HG03039 (cell line): ENCODE results near the gene GDF9.
"Not testable (repeated sequence)": the region's sequence is repeated elsewhere in the genome, so short reads cannot be mapped to it uniquely, and the experiment has no call there.

Experiments used
- ATAC-seq: cut with Tn5 transposase; IDR thresholded peaks from one replicate; pipeline ENCODE4 v1.9.1; 2021; ENCODE audit warnings: mild to moderate bottlenecking, moderate library complexity; ENCODE audit not compliant: unreplicated experiment

Gene GDF9

DNA sequence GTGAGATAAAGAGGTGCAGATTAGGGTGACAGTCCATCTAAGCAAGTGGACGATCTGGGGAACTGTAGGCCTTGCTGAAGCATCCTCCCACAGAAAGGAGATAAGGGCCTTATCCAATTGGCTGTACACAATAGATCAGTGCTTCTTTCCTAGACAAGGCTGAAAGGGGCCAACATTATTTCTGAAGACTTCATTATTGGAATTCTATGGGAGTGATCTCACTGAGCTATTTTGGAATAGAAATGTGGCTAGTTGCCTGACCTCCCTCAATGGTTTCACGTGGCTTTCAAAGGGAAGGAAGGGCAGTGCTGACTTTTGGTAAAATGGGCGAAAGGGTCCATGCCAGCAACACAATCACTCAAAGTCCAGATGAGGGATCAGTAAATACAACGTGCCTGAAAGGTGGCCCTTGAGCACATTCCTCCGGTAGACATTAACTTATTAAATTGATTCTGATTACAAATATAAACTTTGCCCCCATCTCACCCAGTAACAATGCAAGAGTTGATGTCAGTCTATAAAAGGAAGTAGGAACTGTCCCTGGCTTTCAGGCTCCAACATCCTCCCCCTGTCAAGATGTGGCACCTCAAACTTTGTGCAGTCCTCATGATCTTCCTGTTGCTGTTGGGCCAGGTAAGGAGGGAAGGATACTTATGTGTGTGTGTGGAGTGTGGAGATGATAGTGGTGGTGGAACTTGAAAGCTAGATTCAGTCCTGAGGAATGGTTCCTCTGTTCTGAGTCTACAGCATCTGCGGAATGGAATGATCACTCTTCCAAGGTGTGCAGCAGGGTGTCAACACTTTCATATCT lies 7.1 kb upstream of the GDF9 start, which contains the start of gene LEAP2:
Gene LEAP2 (plus strand): TSS at position 550 of the 811 bp plus-strand sequence. CDS start 27 bp downstream, at position 577.
- ATAC-seq = no peak

DNA sequence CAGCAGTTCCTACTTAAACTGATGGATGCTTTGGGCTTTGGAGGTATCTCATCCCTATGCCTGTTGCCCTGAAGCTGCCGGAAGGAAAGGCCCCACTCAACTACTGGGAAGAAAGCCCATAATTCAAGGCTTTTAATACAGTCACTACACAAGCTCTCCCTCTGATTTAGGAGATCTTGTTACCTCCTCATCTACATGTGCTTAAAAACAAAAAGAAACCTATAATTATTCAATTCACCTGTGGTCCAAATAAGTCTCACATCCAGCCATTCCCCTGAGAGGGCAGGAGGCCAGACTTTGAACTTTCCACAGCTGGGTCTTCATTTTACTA lies 6.5 kb upstream of the GDF9 start:
- no peak for ATAC-seq

DNA sequence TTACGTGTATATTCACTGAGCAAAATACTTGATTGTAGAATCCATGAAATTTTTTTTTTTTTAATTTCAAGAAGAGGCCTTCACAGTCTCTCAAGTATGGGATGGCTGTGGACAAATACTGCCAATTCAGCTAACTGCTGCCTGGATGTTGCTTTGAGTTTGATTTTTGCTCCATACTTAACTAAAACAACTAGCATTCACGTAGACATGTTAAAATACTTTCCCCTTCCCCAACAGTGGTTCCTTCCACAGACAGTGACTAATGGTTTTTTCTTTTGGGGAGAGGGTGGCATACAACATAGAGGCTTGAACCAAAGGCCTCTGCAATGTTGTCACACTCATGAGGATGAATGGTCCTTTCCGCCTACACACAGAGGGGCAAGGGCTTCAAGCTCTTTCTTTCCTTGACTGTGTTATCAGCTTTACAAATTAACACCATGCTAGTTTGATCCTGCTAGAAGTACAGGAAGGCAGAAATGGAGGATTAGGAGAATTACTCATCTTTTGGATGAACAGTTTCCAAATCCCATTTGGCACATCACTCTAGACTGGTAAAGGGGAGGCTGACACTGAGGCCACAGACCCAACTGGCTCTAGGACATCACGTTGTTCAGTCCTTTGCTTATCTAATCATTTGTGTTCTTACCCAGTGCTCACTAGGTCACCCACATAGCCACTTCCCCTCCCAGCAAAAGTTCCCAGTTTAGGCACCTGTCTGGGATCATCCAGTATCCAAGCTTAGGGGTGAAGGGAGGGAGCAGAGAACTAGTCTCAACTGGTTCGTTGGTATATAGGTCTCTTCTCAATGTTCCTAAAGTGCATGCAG lies 5.4 kb upstream of the GDF9 start:
- ATAC-seq = no peak

DNA sequence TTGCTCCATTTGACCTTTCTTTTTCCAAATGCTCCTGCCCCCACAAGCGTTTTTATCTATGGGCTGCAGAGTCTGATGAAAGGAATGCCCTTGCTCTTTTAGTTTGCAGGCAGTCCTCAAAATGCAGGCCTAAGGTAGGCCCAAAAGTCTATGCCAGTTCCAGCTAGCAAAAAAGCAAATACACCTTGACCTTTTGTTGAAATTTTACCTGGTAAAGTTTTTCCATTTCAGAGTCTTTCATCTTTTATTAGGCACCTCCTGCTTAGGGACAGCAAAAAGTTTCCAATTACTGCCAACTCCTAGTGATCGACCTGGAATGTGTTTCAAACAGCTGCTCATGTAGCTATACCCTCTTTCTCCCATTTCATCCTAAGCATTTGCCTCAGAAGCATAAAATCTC lies 4.5 kb upstream of the GDF9 start:
- ATAC-seq = no peak

DNA sequence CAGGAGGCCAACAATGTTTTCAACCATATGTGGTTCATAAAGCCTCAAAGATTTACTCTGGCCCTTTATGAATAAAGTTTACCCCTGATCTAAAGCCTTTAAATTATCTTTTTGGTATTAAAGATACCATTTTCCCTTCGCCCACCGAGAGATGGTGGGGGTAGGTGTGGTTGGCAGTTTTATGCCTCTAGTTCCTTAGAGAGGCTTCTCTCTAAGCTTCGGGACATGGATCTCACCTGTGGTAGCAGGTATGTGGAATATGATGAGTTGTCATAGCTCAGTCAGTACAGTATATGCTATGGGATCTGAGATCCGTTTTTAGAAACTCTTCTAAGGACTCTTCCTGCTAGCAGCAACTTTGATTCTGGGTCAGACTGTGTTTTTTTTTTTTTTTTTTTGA lies 2.5 kb upstream of the GDF9 start:
- no peak for ATAC-seq

DNA sequence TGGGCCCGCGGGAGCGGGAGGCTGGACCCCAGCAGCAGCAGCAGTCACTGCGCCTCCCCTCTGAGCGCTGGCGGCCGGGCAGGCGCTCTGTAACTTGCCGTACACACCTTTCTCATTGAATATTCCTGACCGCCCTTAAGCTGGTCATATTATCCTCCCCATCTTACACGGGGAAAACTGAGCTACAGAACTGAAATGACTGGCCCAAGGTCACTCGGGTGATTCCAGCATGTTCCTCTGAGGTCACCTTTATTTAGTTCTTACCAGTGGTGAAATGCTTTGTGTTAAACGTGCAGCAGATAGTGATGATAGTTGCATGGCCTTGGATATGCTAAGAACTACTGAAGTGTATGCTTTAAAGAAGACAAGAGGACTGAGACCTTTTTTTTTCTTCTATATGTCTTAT lies 780 bp upstream of the GDF9 start:
- ATAC-seq = peak; percentile 15

DNA sequence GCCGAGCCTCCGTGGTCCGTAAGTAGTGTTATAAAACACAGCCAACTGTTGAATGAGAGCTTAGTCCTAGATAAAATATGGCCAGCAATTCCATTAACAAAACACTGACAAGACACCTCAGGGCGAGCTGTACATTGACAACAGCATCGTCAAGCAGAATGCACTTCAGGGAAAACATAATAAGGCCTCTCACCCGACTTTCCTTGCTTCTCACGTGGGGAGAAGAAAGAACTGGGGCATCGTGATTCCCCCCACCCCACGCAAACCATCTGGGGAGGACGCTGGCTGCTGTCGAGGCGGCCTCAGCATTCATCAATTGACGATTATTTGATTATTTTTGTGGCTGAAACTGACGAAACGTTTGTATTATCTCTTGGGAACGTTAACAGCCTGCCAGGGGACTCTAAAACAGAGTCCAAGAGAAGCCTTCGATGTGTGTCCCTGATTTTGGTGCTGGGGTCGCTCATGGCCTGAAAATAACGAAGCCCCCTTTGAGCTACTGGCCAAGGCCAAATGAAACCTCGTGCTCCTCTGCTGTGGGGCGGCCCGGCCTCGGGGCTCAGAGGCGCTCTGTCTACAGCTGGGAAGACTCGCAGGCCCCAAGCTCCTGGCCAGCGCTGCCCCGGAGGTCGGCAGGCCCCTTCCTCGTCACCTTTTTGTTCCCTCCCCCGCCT lies 464 bp downstream of the GDF9 start:
- ATAC-seq = no peak

DNA sequence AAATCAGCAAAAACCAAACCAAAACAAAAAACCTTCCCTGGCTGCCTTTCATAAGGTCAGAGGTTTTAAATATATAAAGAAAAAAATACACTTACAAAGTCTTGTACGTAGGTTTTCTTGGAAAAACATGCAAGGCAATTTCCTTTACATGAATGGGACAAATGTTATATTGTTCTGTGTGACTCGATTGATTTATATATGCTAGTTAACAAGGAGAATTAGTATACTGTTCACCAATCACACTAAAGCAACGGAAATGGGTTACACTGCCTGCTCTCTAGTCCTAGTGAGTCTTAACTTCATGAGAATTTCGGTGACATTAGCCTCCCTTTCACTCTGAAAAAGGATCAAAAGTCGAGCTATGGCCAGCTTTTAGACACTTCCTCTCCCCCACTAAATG lies 5.5 kb downstream of the GDF9 start:
- no peak for ATAC-seq

DNA sequence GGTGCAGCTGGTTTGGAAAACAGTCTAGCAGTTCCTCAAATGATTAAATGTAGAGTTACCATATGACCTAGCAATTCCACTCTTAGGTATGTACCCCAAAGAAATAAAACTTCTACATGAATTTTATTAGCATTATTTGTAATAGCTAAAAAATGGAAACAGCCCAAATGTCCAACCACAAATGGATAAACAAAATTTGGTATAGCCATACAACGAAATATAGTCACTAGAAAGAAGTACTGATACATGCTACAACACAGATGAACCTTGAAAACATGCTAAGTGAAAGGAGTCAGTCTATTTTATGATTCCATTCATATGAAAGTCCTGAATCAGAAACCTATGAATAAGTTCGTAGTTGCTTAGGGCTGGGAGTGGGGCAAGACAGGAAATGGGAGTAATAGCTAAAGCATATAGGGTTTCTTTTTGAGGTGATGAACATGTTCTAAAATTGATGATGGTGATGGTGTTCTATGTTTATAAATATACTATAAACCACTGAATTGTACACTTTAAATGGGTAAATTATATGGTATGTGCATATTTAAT lies 6.3 kb downstream of the GDF9 start:
- ATAC-seq = no peak

DNA sequence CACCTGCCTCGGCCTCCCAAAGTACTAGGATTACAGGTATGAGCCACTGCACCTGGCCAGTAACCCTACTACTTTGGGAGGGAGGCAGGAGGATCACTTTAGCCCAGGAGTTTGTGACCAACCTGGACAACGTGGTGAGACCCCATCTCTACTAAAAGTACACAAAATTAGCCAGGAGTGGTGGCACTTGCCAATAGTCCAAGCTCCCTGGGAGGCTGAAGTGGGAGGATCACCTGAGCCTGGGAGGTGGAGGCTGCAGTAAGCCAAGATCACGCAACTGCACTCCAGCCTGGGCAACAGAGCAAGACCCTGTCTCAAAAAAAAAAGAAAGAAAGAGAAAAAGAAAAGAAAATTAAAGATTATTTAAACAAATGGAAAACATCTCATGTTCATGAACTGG lies 10.3 kb downstream of the GDF9 start:
- no peak for ATAC-seq

DNA sequence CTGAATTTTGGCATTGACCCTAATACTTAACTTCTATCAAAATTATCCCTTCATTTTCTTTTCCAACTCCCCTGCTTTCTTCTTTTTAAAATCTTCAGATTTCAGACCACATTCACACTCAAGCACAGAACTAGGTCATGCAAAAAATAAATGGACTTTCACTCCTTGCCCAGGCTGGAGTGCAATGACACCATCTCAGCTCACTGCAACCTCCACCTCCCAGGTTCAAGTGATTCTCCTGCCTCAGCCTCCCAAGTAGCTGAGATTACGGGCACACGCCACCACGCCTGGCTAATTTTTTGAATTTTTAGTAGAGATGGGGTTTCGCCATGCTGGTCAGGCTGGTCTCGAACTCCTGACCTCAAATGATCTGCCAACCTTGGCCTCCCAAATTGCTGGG lies 11.3 kb downstream of the GDF9 start:
- ATAC-seq = not testable (repeated sequence)

DNA sequence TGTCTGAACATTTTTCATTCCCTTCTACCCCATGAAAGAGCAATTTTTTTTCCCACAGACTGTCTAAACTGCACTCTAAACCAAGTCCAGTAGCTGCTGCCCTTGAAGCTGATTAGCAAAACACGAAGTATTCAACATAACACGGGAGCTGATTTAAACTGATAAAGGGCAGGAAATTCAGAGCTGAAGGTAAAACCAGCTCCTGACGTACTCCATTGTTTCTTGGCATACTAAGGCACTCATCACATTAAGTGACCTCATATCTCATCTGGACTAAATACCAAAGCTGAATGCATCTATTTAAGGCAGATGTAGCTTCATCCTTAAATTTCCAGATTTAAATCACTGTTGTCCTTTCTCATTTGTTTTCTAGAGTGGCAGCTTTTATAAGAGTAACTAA lies 12.0 kb downstream of the GDF9 start:
- no peak for ATAC-seq

DNA sequence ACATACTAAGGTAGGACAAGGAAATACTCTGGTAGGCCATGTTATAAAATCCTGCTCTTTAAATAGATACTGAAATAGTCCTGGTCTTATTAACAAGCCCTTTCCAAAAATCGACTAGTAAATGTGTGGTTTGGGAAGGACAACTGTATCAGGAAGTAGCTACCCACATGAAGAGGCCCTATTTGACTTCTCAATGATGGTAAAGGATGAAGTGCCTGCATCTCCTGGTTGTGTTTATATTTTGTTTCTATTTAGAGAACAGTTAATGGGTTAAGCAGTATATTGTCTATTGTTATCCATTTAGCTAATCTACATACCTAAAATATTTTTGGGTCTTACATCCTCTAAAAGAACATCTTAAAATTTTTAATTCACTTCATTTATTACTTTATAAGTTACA lies 12.5 kb downstream of the GDF9 start:
- ATAC-seq = no peak

DNA sequence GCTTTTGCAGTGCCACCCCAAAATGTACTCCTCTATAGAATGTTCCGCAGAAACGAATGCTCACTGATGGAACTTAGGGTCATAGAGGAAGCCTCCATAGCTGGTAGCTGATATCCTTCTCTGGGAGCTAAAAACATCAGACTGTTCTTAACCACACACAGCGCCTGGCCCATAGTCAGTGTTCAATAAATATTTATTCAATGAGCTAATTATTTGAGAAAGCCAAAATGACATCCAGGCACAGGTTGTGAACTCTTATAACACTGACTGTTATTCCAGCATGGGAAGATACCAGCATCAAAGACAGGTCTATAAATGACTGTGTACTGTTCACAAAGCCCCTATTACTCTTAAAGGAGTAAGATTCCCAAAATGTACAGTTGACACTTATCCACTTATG lies 12.9 kb downstream of the GDF9 start:
- ATAC-seq = no peak

DNA sequence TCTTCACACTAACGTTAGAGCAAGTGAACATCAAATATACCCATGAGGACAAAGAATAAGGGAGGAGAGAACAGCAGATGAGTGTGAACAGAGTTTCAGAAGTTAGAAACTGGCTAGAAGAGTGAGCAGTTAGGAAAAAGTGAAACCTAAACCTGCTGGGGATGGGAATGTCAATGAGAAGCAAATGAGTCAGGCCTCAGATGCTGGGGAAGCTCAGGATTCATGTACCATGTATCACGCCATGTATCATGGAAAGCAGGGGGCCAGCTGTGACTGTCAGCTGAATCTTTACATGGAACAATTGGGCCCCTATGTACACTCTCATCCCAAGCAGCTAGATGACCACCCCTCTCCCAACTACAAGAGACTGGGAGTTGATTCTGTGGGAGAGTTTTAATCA lies 16.2 kb downstream of the GDF9 start:
- ATAC-seq = no peak

DNA sequence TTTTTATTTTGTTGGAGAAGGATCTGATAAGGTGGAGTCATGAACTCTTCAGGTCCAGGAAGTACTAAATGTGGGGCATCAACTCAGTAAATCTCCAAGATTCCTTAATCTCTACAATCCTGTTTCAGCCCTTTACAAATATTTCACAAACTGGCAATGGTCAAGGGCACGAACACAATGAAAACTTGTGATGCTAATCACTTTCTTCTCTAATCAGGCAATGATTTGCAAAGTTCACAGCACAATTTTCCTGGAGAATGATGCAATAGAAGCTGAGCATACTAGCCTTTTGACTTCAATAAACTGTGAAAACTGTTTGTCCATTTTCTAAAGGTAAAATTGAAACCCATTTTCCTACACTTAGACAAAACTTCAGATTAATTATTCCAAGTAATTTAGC lies 16.9 kb downstream of the GDF9 start:
- no peak for ATAC-seq

DNA sequence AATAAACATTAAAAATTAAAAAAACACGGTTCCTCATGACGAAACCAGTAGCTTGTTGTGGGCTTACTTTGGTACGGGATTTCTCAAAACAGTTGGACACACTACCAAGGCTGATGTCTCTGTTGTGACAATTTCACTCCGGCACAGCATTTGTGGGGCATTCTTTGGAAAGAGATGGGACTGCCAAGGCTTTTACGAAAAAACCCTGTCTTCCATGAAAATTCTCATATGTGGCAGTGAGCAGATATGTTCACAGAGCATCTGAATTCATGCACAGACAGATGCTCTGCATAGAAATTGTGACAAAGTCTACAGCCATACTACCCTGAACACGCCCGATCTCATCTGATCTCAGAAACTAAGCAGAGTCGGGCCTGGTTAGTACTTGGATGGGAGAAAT lies 18.0 kb downstream of the GDF9 start:
- no peak for ATAC-seq

DNA sequence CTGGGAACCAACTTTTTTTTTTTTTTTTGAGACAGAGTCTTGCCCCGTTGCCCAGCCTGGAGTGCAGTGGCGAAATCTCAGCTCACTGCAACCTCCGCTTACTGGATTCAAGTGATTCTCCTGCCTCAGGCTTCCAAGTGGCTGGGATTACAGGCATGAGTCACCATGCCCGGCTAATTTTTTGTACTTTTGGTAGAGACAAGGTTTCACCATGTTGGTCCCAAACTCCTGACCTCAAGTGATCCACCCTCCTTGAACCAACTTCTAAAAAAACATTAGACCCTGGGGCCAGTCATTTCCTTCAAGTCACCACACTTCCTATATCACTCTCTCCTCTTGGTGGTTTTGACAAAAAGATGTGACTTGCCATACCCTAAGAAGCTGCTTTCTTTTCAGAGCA lies 25.0 kb downstream of the GDF9 start:
- ATAC-seq = no peak

DNA sequence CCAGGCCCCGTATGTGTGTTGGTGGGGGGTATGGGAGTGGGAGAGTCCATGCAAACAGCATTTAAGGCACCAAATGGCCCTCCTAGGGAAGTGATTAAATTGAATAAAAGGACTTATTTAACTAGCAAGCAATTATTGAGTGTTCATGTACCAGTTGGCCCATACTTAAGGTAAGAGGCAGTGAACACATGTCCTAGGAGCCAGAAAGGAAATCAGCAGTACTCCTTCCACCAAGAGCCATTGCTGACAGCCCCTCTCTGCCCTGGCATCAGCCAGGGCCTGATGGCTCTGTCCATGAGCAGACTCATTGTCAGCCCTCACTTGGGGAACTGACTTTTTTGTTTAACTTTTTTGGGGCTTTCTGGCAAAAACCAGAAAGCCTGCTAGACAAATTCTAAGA lies 25.4 kb downstream of the GDF9 start:
- ATAC-seq = no peak

DNA sequence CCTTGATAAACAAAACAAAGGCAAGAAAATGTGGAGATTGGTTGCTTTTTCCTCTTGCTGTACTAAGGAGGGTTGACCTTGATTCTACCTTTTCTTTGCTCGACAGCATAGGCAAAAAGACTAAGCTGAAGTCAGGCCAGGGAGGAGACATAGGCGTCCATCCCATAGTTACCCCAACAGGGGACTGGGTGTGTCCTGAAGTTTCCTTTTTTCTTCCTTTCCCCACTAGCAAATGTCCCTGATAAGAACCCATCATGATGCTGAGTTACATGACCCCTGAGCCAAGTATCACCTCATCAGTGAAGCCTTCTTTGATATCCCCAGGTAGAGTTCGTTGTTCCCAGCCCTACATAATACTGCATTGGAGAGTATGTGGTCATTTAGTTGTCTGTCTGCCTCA lies 26.0 kb downstream of the GDF9 start:
- ATAC-seq = no peak
